Left kidney (tissue), 2 donors: ENCODE data around the gene MRPL2. TPM values are rescaled to one million over a fixed set of nuclear protein-coding genes. Genes with fewer than 3 reads are reported as not detected.
"Not testable (repeated sequence)": the region's sequence is repeated elsewhere in the genome, so short reads cannot be mapped to it uniquely, and the experiment has no call there.

Experiments
- DNase-seq: peaks from one replicate; pipeline ENCODE4 v3.0.0-alpha.2; 2013
- polyA plus RNA-seq: library from polyadenylated mRNA; unstranded; fragments of 120-200 nt; gene quantifications from one replicate; pipeline ENCODE4 v1.2.1, GENCODE V29; 2013; ENCODE audit not compliant: insufficient read length

MRPL2 gene
- polyA plus RNA-seq, 1 donor = 53.2 TPM

- no peak for DNase-seq
Measured at GRCh38 chr6:43054206-43054943, 4.9 kb downstream of the MRPL2 start.

DNA sequence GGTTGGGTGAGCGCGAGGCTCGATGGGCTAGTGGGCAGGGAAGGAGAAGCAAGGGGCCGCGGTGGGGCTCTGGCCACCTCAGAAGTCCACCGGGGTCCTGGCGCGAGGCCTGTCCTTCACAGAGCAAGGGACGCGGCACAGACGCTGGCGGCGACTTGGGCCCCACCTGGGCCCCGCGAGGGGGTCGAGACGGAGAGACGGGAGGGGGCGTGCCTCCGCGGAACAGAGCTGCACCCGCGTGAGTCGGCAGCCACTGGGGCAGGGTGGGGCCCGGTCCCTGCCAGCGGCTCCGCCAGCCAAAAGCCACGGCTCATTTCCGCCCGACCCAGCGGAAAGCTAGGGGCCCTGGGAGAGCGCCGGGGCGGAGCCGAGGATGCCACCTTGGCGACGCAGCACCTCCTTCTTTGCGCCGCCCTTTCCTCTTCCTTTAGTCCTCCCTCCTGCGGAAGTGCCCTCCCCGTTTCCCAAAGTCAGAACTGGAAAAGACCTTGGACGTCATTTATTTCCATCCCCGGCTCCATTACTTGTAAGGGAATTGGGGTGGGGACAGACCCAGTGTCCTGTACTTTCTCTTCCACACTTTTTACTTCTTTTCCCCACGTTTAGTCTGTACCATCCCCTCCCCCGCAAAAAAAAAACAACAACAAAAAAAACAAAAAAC, 5.6 kb downstream of the MRPL2 start, which contains the start of gene CUL7:
CUL7 (minus strand) TSS at position 307 of the 661 bp plus-strand sequence. CDS start 1,063 bp downstream, outside the sequence.
- peak; percentile 93 for DNase-seq

DNA sequence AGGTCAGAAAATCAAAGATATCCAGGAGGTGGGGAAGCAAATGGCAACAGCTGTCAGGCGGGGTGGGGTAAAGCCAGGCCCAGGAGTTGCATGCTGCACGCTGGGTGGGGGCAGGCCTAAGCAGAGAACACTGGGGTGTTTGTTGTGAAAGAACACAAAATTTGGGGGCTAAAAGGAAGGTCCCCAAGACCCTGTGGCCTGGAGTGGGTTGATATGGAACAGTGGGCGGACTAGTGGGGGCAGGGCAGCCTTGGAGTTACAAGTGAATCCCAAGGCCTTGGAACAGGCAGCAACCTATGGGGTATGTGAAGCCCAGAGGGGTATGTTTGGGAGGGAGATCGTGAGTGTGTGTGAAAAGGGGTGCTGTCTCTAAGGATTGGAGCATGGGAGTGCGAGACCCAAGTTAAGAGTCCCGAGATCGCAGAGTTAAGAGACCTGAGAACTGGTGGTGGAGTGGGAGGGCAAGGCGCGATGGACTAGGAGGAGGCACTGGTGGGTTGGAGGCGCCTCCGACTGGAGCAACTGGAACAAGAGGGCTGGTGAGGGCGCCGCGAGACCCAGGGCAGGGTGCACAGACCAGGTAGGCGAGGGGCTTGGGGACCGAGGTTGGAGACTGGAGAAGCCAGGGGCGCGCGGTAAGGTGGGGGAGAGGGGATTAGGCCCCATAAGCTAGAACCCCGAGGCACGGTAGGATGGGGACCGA, 6.2 kb downstream of the MRPL2 start:
- DNase-seq = peak; percentile 29

- no peak for DNase-seq
Measured at GRCh38 chr6:43052225-43052841, 6.9 kb downstream of the MRPL2 start.

DNA sequence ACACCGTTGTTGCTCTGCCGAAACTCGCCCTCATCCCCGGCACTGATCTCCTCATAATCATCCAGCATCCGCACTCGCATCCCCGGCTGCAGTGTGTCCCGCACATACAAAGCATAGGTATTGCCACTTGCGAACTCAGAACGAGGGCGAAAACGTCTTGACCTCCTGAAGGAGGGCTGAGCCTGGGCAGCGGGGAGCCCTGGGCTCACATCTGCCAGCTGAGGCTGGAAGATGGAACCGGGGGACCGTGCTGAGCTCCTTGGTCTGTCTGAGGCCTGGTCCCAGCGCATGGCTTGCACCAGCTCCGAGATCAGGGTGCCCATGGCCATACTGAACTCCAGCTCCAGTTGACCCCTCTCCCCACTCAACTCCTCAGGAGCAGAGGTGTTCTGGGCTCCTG, 8.3 kb downstream of the MRPL2 start:
- DNase-seq = no peak

DNA sequence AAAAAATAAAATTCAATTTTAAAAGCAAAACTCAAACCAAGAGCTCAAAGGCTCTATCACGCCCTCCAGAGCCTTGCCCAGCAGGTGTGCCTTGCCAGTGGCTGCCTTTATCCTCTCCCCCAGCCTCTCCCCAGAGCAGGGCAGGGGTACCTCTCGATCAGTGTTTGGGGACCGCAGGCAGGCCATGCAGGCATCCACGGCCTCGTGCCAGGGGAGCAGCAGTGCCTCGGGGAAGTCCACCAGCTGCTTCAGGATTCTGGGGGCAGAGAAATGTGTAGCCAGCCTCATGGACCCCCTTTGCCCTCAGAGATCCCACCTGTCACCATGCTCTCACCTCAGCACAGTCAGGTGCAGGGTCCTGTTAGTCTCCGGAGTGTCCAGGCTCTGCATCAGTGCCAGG, 11.2 kb downstream of the MRPL2 start:
- DNase-seq = no peak

GRCh38 chr6:43045371-43045930, 13.8 kb downstream of the MRPL2 start:
- DNase-seq = no peak

DNA sequence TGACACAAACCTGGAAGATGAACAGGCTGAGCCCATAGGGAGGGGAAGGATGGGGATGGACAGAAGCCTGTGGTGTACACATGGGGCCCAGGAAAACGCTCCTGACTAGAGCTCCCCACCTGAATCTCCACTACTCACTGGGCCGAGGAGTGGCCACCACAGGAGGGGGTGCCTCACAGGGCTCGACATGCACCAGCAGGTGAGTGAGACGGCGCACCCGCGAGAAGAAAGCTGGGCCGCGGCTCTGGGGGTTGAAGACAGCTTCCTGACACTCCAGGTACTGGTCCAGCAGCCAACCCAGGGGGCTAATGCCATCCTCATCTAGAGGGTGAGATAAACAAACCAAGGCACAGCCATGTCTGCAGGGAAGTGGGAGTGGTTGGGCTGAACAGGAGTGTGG, 15.9 kb downstream of the MRPL2 start:
- DNase-seq = no peak

- DNase-seq = not testable (repeated sequence)
Measured at GRCh38 chr6:43041475-43041874, 17.8 kb downstream of the MRPL2 start.

DNA sequence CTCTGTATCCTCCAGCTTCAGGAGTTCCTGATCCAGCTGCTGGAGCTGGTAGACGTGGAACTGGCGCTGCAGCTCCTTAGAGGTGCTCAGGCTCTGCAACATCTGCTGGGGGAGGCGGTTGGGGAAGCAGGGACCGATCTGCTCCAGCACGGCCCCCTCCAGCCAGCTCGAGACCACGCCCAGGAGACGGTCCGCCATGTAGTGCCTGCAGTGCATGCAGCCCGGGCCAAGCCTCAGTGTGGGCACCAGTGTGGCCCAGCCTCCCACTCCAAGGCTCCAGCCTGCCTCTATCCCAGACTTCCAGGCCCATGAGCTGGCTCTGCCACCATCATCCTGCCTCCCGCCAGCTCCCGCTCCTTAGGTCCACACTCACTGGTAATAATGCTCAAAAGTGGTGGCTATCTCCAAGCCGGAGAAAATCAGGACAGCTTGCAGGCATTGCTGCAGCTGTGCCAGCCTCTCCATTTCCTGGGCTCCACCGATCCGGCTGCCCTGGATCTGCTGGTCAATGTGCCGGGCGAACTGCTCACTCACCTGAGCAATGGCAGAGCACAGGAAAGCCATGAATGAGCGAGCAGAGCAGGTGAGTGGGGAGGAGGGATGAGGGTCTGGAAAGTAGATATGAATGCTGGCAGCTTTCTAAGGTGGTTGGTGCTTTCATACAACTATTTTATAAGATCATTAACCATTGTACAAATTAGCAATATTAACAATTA, 18.5 kb downstream of the MRPL2 start:
- no peak for DNase-seq

- DNase-seq = no peak
Measured at GRCh38 chr6:43038727-43039126, 20.5 kb downstream of the MRPL2 start.

DNA sequence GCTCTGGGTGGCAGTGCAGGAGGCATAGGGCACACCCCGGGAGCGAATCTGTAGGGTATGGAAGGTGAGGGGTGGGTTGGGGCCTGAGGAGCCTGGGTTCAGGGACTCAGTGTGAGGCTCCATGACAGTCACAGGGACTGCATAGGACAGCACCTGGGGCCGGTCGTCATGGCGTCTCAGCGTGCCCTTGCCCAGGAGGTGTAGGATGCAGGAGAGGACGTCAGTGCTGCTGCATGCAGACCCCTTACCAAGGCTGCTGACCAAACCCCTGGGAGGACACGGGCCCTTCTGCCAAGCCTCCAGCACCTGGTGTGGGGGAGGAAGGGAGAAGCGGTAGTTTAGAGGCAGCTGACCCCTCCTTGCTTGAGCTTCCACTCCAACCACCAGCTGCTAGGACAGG, 21.5 kb downstream of the MRPL2 start:
- DNase-seq = no peak

DNA sequence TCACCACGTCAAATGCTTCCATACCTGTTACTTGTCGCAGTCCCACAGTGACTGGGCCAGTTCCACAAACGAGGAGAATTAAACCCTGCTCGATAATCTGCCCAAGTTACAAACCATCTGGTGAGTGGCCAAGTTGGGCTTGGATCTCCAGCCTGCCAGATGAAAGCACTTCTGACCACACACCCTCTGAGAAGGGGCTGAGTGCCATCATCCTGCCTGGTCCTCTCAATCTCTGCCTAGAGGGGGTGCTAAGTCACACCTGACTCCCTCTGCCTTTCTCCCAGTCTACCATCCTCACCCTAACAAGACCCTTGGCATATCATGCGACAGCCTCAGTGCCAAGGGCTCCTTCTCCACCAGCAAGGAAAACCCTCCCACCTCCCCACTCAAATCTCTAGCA, 22.0 kb downstream of the MRPL2 start:
- DNase-seq = no peak

DNA sequence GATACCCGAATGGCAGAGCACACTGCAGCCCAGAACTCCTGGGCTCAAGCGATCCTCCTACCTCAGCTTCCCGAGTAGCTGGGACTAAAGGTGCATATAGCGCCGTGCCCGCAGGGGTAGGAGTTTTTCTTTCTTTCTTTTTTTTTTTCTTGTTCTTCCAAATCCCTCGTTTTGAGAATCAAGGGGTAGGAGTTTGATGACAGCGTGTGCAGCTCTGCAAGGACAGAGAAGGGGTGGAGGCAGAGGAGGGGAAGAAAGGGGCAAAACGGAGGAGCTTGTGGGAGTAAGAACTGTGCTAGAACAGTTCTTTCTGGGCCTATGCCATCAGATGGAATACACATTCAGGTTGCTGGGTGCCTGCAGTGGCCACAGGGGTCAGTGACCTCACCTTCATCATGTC, 22.5 kb downstream of the MRPL2 start:
- DNase-seq = no peak

GRCh38 chr6:43035495-43036194, 23.6 kb downstream of the MRPL2 start:
- DNase-seq = no peak

GRCh38 chr6:43034190-43034525, 25.1 kb downstream of the MRPL2 start:
- no peak for DNase-seq

GRCh38 chr6:43033496-43034189, 25.6 kb downstream of the MRPL2 start:
- no peak for DNase-seq

DNA sequence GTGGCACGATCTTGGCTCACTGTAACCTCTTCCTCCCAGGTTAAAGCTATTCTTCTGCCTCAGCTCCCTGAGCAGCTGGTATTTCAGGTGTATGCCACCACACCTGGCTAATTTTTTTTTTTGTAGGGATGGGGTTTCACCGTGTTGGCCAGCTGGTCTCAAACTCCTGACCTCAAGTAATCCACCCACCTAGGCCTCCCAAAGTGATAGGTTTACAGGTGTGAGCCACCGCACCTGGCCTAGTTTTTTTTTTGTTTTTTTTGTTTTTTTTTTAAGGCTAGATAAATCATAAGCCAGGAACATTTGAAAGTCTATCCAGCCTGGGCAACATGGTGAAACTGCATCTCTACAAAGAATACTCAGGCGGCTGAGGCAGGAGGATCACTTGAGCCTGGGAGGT, 26.9 kb downstream of the MRPL2 start:
- DNase-seq = no peak

DNA sequence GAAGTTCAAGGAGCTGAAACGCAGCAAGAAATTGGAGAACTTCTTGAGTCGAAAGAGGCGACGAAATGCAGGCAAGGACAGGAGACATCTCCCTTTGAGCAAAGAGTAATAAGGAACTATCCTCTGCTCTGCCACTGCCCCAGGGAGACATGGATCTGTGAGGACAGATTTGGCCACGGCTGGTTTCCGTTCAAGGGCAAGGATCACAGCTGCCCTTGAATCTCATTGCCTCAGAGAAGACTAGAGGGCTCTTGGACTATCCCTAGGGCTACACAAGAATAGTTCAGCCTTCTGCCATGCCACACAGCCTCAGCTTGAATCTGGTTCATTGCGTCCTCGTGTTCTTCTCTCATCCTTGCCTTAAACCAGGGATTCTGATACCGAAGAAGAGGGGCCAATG, 30.1 kb downstream of the MRPL2 start:
- DNase-seq = no peak

DNA sequence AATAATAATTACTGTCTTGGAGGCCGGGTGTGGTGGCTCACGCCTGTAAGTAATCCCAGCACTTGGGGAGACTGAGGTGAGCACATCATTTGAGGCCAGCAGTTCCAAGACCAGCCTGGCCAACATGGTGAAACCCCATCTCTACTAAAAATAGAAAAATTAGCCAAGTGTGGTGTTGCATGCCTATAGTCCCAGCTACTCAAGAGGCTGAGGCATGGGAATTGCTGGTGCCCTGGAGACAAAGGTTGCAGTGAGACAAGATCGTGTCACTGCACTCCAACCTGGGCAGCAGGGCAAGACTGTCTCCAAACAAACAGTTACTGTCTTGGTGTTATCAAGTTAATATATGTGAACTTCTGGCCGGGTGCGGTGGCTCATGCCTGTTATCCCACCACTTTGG, 32.9 kb downstream of the MRPL2 start:
- no peak for DNase-seq

DNA sequence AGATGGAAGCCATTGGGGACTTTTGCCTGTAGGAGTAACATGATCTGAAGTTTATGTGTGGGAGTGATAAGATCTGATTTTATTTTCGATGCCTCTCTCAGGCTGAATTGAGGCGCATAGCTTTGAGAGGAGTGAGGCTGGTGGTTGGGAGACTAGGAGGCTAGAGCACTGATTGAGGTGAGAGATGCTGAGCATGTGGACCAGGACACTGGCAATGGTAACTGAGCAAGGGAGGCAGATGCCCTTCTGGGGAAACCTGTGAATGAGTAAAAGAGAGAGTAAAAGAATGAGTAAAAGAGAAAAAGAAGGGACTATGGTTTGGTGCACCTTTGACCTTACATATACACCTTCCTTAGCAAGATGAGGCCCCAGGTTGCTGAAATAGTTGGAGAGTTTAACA, 34.8 kb downstream of the MRPL2 start:
- no peak for DNase-seq
